SHP77 treated with DMSO at 0.1 percent for 48 hours (cell line): ENCODE data around the gene WNT4.
A peak's percentile ranks its signal among the peaks of the same experiment; 100 is the strongest.

Experiments used
- DNase-seq: peaks from one replicate; lab custom pipeline; 2025; lab: John Stamatoyannopoulos, UW

The WNT4 gene

DNA sequence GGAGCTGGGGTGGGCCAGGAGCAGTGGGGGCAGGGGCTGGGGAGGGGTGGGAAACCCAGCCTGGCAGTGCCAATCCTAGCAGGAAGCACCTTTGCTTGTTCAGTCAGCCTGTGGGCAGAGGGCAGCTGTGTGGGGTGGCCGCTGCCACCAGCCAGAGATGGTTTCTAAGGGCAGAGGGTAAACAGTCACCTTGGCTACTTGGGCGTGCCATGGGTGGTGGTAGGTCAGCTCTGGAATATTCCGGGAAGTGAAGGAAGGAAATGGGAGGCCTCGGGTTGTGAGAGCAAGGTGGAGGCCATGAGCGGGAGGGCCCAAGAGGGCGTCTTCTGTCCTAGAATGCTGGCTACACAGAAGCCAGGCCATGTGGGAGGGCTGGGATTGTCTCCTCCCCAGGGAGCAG is 20.7 kb upstream of the WNT4 start:
- DNase-seq = no peak

DNA sequence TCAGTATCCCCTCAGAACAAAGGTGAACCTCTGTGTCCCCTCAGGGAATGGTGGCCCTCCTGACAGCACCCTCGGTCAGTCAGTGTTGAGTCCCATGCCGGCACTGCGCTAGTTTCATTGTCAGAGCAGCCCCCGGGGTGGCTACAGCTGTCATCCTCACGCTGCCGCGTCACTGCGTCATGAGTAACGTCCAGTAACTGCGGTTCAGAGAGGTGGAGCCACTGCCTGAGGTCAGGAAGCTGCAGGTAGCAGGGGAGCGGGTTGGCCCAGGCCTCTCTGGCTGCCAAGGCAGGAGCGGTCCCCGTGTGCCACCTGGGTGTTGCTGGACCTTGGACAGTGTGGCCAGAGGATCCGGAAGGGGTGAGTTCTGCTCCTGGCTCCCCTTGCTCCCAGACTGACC is 20.2 kb upstream of the WNT4 start:
- peak; percentile 62 for DNase-seq

DNA sequence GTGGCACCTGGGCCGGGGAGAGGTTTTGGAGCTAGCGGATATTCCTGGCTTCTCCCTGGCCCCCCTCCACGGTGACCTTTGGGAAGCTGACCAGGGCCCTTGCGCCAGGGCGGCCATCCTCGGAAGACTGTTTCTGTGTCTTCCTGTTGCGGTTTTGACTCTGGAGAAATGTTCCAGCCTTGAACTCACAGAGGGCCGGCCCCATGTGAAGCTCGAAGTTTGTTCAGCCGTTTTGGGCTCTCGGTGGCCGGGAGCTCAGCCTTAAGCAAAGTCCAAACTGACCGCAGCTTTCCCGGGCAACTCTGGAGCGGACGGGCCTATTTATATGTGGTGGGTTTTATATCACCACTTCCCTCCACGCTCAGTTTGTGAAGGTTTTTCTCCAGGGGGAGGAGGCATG is 17.0 kb upstream of the WNT4 start:
- DNase-seq = no peak

DNA sequence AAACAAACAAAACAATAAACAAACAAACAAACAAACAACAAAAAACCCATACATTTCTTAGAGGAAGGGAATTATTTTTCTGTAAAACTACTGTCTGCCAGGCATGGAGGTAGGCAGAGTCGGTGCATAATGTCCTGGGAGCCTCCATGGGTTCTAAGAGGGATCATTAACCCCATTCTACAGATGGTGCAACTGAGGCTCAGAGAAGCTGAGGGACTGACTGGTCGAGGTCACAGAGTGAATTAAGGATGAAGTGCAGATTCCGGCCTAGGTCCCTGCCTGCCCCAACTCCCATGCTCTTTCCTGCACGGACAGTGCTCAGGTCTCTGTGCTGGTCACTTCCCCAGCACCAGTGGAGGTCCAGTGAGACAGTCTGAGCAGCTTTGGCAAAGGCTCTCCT is 15.8 kb upstream of the WNT4 start:
- no peak for DNase-seq

DNA sequence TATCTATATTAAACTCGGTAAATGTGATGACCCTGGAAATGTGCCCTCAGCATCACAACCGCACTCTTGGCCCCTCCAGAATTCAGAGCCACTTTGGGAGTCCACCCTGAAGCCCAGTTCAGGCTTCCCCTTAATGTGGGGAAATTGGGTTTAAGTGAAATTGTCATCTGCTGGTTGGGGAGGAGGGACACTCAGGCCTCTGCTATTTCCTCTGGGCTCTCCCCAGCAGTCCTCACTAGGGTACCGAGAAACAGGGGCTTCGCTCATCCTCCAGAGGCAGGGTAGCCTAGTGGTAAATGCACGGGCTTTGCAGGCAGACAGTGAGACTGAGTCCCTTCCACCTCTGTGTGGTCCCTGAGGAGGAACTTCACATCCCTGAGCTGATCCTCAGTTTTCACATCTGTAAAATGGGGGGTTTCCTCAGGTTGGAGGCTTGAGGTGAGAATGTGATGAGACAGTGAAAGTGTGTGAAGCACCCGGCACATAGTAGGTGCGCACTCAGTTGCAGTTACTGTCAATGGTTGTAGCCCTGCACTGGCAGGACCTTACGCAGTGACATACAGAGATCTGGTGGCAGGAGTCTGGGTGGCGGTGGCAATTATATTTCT is 14.6 kb upstream of the WNT4 start:
- DNase-seq = no peak

DNA sequence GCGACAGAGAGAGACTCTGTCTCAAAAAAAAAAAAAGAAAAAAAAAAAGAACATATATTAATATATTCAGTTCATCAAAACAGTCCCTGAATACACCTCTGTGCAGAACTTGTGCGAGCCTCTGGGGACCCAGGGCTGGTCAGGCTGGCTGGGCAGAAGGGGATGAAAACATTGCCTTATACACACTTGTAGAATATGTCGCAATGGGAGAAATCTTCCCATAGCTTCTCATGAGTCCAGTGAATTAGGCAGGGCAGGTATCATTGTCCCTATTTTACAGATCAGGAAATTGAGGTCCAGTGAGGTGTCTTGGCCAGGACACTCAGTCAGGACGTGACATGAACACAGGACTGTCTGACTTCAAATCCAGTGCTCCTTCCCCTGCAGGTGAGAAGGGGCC is 12.6 kb upstream of the WNT4 start:
- DNase-seq = no peak

DNA sequence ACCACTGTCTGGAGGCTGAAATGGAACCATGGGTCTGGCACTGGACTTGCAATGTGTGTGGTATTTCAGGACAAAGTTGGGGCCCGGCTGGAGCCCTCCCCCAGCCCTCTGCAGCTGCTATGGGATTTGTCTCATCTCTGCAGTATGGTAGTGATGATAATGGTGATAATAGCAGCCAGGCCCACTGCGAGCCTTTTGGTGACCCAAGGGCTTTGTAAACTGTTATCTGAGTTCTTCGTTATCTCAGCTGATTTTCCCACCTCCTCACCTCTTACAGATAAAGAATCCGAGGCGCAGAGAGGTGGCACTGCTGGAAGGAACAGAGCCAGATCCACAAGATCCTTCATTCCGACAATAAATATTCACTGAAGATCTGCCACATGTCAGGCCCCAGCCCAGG is 11.7 kb upstream of the WNT4 start:
- DNase-seq = no peak

DNA sequence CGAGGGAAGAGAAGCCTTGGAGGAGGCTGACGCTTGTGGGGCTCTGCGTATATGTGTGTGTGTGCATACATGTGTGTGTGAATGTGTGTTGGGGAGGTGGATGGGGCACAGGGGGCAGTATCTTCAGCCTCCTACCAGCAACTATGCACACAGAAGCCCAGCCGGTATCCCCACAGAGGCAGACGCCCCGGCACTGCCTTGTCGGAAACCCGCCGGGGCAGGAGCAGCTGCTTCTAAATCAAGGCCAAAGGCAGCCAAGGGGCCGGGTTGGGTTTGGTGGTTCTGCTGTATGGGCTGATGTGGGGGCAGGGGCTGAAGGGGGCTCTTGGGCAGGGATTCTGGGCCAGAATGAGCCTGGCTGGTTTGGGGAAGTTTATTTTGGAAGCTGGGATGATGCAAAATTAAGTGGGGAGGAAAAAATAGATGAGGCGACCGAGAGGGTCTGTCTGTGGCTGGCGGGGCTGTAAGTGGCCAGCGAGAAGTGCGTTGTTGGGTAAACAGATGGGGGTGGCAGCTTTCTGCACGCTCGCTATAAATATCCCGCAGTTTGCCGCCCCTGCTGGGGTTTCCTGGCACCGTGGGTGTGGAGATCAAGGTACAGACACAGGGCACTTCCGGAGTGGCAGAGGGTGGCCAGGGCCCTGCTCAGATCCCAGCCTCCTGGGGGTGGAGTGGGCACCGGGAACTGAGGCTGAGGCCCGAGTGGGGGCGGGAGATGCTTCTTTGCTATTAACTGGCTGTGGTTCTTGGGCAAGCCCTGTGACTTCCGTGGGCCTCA is 11.0 kb upstream of the WNT4 start:
- DNase-seq = peak; percentile 9

DNA sequence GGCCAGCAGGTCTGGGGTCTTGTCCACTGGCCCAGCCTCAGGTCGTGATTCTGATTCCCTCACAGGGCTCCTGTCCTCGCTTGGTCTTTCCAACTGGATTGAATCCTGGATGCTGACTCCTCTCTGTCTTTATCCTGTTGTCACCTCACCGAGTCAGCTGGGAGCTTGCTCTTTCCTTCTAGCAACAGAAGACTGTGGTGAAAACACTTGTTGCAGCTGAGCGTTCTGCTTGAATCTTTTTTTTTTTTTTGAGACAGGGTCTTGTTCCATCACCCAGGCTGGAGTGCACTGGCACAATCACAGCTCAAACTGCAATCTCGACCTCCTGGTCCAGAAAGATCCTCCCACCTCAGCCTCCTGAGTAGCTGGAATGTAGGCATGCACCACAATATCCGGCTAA is 8.0 kb upstream of the WNT4 start:
- DNase-seq = no peak

DNA sequence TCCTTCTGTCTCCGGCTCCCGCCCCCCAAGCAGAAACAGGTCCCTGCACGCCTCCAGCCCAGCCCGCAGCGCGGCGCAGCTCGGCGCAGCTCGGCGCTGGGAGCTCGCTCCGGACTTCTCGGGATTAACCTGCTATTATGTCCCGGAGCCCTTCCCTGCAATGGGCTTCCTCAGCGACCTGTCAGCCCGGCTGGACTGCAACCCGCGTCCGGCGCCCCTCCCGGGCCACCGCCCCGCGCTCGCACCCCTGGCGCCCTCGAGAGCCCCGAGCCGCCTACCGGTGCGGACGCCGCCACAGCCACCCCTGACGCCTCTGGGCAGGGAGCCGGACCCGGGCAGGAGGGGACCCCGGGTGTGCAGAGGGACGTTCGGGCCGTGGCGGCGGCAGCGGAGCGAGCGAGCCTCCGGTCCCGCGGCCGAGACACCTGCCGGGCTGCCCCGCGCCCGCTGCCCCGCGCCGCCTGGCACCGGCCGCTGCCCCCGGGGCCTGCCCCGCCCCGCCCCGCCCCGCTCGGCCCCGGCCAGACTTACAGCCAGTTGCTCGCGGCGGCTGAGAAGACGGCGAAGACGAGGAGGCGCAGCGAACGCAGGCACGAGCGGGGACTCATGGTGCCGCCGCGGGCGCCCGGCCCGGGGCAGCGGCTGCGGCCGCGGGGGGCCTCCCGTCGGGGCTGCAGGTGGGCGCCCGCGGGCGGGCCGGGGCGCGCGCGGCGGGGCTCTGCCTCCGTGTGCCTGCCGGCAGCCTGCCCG is 407 bp downstream of the WNT4 start:
- DNase-seq = no peak

DNA sequence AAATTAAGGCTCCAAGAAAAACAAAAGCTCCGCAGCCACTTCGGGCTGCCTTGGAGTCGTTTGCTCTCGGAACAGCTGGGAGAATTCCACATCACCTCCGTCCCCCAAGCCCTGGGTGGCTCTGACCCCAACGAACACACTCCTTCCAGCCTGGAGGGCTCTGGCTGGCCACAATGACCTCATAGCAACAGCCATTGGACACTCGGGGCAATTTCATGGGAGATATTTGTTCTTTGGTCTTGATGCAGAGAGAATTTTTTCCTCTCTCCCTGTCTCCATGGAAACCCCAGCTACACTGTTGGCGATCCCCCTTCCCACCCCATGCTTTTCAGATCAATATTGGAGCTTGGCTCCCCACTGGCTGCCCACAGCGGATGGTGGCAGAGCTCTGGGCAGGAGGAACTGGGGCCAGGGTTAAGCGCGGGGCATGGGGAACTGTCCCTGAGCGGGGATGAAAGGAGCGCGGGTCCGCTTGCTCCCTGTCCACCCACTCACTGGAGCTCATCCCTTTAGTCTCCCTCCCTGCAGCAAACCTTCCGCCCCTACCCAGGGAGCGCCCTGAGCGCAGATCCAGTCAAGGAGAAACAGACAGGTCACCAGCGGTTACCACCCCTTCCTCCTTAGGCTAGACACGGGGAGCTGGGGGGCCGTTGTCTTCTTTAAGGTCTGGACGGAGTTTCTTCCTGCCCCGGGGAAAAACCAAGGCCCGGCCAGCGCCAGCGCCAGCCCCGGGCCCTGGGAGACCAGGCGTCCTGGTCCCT is 1.2 kb downstream of the WNT4 start:
- DNase-seq = no peak

DNA sequence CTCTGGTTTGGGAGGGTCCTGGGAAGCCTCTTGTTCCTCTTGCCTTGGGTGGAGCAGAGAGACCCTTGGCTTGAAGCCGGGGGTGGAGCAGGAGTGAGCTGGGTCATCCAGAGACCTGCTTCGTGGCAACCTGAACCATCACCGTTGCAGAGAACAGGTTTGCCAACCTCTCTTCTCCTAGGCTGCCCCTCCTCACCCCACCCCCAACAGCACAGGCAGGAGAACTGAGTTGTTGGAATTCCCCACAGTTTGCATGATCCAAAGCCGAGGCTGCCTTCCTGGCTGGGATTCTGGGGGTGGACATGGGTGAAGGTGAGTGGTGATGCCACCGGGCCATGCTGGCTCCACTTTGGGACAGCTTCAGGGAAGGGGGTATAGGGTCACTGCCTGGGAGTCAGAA is 2.2 kb downstream of the WNT4 start:
- DNase-seq = no peak

DNA sequence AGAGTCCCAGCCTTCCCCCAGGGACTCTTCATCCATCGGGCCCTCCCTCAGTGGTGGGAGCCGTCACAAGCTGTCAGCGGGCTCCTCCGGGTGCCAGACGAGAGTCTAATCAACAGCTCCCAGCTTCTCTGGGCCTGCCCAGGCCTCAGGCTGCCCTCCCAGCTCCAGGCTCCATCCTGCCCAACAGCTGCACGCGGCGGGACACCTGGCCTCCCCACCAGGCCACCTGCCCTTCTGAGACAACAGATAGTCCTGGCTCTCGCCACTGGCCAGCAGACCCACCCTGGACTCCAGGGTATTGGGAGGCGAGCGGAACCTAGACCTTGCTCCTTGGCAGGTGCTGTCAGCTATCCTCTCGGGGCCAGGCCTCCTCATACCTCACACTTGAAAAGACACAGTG is 3.1 kb downstream of the WNT4 start:
- DNase-seq = peak; percentile 80

DNA sequence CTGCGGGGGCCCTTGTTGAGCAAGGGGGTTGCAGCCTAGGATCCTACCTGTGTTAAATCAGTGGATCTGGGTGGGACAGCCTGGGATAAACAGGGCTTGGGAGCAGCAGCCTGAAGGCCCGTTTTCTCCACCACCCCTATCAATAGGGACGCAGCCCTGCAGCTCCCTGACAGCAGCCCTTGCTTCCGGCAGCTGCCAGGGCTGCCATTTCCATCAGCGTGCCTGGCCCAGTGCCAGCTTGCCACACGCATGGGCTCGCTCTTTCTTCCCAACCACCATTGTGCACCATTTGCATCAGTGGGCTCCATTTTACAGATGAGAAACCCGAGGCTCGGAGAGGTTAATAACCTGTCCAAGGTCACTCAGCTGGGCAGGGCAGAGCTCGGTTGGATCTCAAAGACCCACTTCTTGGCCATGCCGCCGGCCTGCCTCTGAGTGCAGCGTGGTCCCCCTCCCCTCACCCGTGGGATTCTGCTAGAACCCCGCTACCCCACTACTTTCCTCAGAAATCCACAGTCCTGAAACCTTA is 3.8 kb downstream of the WNT4 start:
- DNase-seq = peak; percentile 53

DNA sequence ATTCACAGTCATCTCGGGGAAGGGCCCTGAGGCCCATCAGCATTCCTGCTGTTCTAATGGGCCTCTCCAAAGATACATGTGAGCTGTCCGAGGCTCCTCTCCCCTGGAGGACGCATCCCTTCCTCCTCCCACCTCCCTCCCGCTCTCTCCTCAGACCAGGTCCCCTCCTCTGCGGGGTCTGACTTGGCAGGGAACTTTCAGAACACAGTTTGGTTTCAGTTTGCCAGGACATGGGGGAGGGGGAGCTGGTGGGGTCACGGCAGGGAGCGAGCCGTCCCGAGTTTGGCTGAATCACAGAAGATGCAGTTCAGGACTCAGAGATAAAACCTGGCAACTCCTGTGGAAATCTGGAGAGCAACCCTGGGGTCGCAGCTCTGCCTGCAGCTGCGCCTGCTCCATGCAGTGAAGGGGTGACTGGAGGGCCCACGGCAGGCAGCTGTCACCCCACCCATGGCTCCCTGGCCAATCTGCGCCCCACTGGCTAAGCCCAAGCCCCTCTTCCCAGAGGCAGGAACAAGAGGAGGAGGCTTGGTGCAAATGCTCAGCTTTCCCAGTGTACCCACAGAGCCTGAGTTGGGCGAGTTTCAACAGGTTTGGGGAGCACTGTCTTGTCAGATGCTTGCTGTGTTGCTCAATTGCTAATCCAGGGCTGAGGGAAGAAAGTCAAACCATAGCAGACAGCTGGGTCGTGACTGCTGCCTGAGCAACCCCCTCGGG is 5.7 kb downstream of the WNT4 start:
- DNase-seq = no peak

DNA sequence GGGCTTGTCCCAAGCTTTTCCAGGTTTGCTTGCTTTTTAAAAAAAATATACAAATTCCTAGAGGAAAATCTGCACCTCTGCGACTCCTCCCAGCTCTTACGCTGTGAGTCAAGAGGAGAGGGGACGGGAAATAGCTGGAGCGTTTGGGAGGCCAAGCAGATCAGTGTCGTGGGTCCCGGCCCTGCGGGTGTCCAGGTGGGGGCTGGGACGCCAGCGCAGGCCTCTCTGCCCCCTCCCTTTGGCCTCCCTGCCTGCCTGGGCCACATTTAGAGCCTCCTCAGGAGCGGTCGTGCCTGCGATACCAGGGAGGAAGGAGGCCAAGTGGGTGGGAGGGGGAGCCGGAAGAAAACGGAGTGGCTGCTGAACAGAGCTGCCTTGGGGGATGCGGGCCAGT is 9.0 kb downstream of the WNT4 start:
- no peak for DNase-seq

DNA sequence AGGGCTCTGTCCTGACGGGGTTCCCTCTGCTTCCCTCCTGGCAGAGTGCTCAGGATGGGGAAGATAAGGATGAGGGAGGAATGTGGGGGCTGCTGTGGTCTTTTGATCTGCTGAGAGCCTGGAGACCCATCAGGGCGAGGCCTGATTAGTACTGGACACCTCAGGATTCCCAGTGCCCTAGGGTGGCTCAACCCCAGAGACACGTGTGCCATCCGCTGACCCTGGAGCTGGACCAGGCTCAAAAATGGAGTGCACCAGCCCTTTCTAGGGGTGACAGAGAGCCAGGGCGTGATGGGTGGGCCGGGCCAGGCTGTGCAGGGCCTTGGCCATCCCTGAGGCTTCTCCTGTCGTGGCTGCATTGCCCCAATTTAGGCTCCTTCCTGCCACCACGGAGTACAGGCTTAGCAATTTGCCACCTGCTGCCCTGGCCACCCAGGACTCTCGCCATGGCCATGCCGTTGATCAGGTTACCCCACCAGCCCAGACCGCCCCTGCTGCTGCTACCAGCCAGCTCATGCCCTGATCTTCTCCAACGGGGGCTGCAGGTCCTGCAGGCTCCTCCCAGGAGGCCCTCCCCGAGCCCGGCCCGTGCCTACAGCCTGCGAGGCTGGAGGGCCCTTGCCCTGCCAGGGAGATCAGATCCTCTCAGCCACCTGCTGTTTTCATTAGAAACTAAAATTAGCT is 9.5 kb downstream of the WNT4 start:
- no peak for DNase-seq

DNA sequence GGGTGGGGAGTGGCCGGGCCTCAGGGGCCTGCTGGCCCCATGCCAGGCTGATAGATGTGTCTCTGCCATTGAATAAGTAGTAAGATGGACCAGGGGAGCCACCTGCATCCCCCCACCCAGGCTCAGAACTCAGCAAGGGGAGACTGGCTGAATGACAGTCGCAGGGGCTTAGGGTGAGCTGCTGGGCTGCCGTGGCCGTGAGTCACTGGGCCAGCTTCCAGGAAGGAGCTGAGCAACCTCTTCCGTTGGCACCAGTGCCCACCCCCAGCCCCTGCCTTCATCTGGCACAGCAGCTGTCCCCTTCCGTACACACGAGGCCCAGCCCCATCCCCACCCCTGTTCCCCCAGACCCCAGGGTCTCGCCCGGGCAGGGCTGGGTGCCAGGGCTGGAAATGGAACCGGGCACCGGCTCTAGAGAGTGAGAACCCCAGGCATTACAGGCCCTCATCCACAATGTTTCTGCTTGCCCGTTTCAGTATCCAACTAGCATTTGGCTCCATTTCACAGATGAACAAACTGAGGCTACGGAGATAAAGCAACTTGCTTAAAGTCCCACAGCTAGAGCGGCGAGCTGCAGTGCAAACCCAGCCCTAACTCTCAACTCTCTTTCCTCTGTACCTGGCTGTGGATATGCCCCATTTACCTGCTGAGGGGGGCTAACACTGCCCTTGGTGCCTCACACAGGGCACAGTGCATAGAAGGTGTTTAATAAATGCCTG is 10.2 kb downstream of the WNT4 start:
- DNase-seq = no peak

DNA sequence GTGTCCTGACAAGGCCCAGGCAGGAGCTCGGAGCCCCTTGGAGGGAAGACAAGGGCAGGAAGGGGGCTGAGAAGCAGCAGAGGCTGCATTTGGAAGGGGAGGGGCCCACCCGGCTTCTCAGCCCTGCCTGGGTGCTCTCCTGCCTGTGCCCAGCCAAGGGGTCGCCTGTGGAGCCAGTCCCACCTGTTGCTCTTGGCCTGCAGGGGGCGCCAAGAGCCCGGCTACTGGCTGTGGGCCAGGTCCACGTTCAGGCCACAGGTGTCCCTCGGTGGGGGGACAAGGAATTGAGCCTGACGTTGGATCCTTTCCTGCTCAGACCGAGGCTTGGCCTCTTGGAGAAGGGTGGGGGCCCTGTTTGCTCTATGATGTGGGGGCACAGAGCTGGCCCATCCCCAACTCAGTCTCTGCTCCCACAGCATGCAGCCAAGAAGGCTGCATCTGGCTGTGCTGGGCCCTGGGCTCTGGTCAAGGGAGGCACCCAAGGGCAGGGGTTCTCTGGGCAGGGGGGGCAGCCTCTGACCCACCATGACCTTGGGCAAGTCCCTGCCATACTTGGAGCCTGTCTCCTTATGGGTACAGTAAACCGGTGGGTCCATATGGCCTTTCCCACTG is 10.9 kb downstream of the WNT4 start:
- no peak for DNase-seq

DNA sequence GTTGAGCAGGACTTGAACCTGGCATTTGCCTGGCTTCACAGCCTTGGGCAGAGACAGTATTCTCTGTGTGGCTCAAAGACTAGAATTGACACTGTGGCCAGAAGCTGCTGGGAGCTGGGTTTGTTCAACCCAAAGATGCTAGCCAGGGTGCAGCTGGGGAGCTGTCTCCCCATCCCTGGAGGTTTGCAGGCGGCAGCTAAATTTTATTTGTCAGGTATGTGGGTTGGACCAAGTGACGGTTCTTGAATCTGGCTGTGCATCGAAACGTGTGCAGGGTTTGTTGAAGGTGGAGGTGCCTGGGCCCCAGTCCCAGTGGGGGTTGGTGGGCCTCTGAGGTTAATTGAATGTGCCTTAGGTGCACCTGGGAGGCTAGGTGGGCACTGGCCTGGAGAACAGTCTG is 11.8 kb downstream of the WNT4 start:
- DNase-seq = no peak
